Kidney (tissue), 14 donors: ENCODE results near the gene YTHDC1. TPM values are rescaled to one million over a fixed set of nuclear protein-coding genes. Genes with fewer than 3 reads are reported as not detected.
A peak's percentile ranks its signal among the peaks of the same experiment; 100 is the strongest.

ENCODE experiments used
- DNase-seq, 5 donors: peaks; one replicate each; pipeline ENCODE4 v3.0.0-alpha.2; 2013 to 2020
- FAIRE-seq: peaks from 2 replicates; lab custom pipeline; 2012; peaks lifted over from hg19 to GRCh38; lab: Jason Lieb, UNC
- H3K27ac ChIP-seq, 2 donors: one replicate each; pipeline ENCODE4 v1.7.0; 2013; ENCODE audit warnings: low read depth in 2 of 2, low read length in 2 of 2, inconsistent platforms in 1 of 2
- H3K27me3 ChIP-seq: one replicate; pipeline ENCODE4 v1.7.1; 2013; ENCODE audit warnings: low read length, inconsistent platforms; ENCODE audit not compliant: control insufficient read depth, insufficient read depth
- H3K36me3 ChIP-seq, 3 donors: one replicate each; pipeline versions ENCODE4 v1.7.0 to v1.7.1; 2013; ENCODE audit warnings: low read length in 3 of 3, control low read depth in 1 of 3, inconsistent platforms in 1 of 3; ENCODE audit not compliant: insufficient read depth in 3 of 3, control insufficient read depth in 2 of 3
- H3K4me1 ChIP-seq, 3 donors: one replicate each; pipeline versions ENCODE4 v1.7.0 to v1.7.1; 2013; ENCODE audit warnings: low read length in 3 of 3, inconsistent platforms in 1 of 3, low read depth in 1 of 3; ENCODE audit not compliant: control insufficient read depth in 2 of 3, insufficient read depth in 2 of 3
- H3K4me3 ChIP-seq, 3 donors: one replicate each; pipeline versions ENCODE4 v1.7.0 to v1.8.1; 2013; ENCODE audit warnings: low read length in 3 of 3, control low read depth in 1 of 3, inconsistent platforms in 1 of 3
- H3K9ac ChIP-seq, 3 donors: one replicate each; pipeline versions ENCODE4 v1.7.0 to v1.7.1; 2013; ENCODE audit warnings: low read length in 3 of 3, control low read depth in 1 of 3, inconsistent platforms in 1 of 3
- H3K9me3 ChIP-seq, 3 donors: one replicate each; pipeline versions ENCODE4 v1.7.0 to v1.7.1; 2013; ENCODE audit warnings: low read length in 3 of 3, control low read depth in 1 of 3, inconsistent platforms in 1 of 3; ENCODE audit not compliant: control insufficient read depth in 2 of 3, insufficient read depth in 1 of 3
- intact Hi-C: fragments of 100-400 bp; cut with DNase I; formaldehyde crosslinking; loops from one replicate; pipeline ENCODE4 v1.11.1; 2022
- polyA plus RNA-seq: library from polyadenylated mRNA; stranded (reverse); fragments of 350-450 nt; fragmentation: Illumina TruSeq; extraction: RNeasy Lipid Tissue Mini Kit (QIAGEN cat#74804); gene quantifications from one replicate; pipeline ENCODE4 v1.2.3, GENCODE V29; 2014; ENCODE audit warnings: low read depth, low replicate concordance; ENCODE audit not compliant: insufficient read depth
- total RNA-seq: library from RNA; stranded (reverse); fragmentation: NEBNext Ultra II Directional; extraction: Animal tissue kit (Norgen Biotek cat#: 25700); gene quantifications from one replicate; pipeline ENCODE4 v1.2.1, GENCODE V29; 2021
- TF ChIP-seq, protein P1 (sequence below): IDR thresholded peaks from 3 replicates; pipeline ENCODE4 v1.5.1; 2012; ENCODE audit warnings: mild to moderate bottlenecking, moderate library complexity, borderline replicate concordance; ENCODE audit not compliant: insufficient read depth; ENCODE audit errors: extremely low read depth
- donor health status: control.
- donor health status: control.
- donor health status: control.
- donor health status: control.
- donor health status: control.
- donor health status: DM: yes; HTN: yes; CAD: no.
- donor health status: Normal renal cell carcinoma (clear cell type).

The YTHDC1 gene
- total and polyA plus RNA-seq, 2 donors from 2014 or later: 32.6 to 99.7 TPM

DNA sequence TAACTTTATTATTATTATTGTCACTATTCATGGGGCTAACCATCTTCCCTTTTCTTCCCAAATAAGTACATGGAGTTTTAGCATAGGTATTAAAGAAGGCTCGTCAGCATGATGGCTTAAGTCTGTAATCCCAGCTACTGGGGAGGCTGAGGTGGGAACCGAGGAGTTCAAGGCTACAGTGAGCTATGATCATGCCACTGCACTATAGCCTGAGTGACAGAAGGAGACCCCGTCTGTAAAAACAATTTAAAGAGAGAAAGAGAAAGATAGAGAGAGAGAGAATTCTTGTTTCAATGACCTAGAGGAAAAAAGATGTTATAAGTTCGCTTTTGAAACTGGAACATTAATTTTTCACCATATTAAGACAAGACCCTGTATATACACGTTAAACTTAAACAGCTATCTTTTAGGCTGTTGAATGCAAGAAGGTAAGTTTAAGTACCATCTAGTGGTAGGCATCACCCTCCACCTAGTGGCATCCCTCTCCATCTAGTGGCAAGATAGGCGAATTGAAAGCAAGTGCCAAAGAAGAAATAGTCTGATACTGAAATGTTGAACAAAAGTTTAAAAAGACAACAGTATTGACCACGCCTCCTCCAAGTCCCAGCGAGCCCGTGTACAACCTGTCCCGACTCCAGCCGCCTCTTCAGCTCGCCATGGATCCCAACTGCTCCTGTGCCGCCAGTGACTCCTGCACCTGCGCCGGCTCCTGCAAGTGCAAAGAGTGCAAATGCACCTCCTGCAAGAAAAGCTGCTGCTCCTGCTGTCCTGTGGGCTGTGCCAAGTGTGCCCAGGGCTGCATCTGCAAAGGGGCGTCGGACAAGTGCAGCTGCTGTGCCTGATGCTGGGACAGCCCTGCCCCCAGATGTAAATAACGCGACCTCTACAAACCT lies 26.0 kb upstream of the YTHDC1 start:
- TF ChIP-seq, protein P1, sequence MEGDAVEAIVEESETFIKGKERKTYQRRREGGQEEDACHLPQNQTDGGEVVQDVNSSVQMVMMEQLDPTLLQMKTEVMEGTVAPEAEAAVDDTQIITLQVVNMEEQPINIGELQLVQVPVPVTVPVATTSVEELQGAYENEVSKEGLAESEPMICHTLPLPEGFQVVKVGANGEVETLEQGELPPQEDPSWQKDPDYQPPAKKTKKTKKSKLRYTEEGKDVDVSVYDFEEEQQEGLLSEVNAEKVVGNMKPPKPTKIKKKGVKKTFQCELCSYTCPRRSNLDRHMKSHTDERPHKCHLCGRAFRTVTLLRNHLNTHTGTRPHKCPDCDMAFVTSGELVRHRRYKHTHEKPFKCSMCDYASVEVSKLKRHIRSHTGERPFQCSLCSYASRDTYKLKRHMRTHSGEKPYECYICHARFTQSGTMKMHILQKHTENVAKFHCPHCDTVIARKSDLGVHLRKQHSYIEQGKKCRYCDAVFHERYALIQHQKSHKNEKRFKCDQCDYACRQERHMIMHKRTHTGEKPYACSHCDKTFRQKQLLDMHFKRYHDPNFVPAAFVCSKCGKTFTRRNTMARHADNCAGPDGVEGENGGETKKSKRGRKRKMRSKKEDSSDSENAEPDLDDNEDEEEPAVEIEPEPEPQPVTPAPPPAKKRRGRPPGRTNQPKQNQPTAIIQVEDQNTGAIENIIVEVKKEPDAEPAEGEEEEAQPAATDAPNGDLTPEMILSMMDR: peak; percentile 90
- intact Hi-C loops: loop anchor here (5.0 kb wide), 1 partner anchor 104 kb away; no protein-coding TSS in a partner anchor
- no peaks in the 10 kb centered on the region for H3K27me3 ChIP-seq
- no peaks in the 10 kb centered on the region for H3K36me3 ChIP-seq
- DNase-seq (peak; percentile 58 to 82 (median 72)), FAIRE-seq (peak; percentile 88)
- H3K4me1 ChIP-seq: peaks cover 0 to 2% (median 0%) of the 10 kb centered on the region in 3 donors
- H3K9me3 ChIP-seq: no peaks in the 10 kb centered on the region
- H3K4me3 ChIP-seq: peak overlapping the region; percentile 45 to 56 (median 49)
- H3K27ac ChIP-seq: no peak overlapping the region
- no peak overlapping the region for H3K9ac ChIP-seq

DNA sequence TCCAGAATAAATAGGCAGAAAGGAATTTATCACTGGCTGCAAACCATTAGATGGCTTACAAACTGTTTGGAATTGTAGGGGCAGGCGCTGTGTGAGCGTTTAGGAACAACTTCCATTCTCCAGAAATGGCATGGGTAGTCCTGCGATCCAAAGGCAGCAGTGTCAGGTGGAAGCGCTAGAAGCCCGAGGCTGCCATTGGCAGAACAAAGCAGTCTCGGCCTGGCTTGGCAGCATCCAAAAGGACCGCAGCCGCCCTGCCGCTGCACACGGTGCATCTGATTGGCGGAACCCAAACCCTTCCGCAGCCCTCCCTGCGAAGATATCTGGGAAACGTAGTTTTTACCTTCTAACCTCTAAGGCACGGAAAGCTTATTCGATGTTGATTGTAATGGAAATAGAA lies 23.6 kb upstream of the YTHDC1 start:
- Histone ChIP-seq H3K36me3 (no peaks in the 10 kb centered on the region), H3K4me3 (peak overlapping the region; percentile 62 to 71 (median 69)), H3K27ac (no peak overlapping the region), H3K9me3 (no peaks in the 10 kb centered on the region), H3K9ac (peak overlapping the region in 2 of 3 donors; percentile 31 to 44), H3K4me1 (peaks cover 0 to 2% (median 0%) of the 10 kb centered on the region in 3 donors), H3K27me3 (no peaks in the 10 kb centered on the region)
- FAIRE-seq: no peak
- intact Hi-C loops: no loop called here
- TF ChIP-seq, protein P1: no peak
- DNase-seq: peak; percentile 77 to 90 (median 86)

DNA sequence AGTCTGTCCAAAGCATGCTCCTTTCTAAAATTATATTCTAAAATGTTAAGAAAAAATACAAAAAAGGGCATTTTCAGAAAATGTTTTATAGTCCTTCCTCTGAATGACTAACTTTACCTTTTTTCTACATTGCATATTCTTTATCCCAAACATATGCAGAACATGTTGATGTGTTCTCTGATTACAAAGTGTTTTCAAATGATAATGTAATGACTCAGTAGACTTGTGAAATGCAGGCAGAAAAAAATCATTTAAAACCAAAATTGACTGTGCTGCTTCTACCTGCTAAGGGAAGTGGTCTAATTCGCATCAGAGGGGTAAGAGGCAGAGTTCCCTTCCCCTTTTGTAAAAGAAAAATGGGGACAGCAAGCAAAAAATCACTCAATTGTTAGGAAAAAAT lies 22.7 kb upstream of the YTHDC1 start:
- Histone ChIP-seq H3K27ac (no peak overlapping the region), H3K4me1 (peaks cover 0 to 2% (median 0%) of the 10 kb centered on the region in 3 donors), H3K4me3 (no peak overlapping the region), H3K27me3 (no peaks in the 10 kb centered on the region), H3K9me3 (no peaks in the 10 kb centered on the region), H3K36me3 (no peaks in the 10 kb centered on the region), H3K9ac (no peak overlapping the region)
- intact Hi-C loops: no loop called here
- DNase-seq (no peak), FAIRE-seq (no peak)
- TF ChIP-seq, protein P1: no peak
